Kidney epithelial cell (primary cell): ENCODE data around the gene DNER. TPM values are rescaled to one million over a fixed set of nuclear protein-coding genes. Genes with fewer than 3 reads are reported as not detected.
"Not testable (repeated sequence)": the region's sequence is repeated elsewhere in the genome, so short reads cannot be mapped to it uniquely, and the experiment has no call there.

Experiments
- DNase-seq: peaks from one replicate; pipeline ENCODE4 v3.0.0-alpha.2; 2010; ENCODE audit warnings: low read depth
- H3K27me3 ChIP-seq: 2 replicates; pipeline ENCODE4 v1.6.0; 2011; ENCODE audit warnings: low read length; ENCODE audit not compliant: control insufficient read depth, insufficient read depth
- H3K36me3 ChIP-seq: 2 replicates; pipeline ENCODE4 v1.5.1; 2011; ENCODE audit warnings: low read length; ENCODE audit not compliant: control insufficient read depth, insufficient read depth
- H3K4me3 ChIP-seq: 2 replicates; pipeline ENCODE4 v1.5.1; 2011; ENCODE audit warnings: low read depth, mild to moderate bottlenecking, control low read depth, low read length
- total RNA-seq: library from RNA; depleted of rRNA; stranded (reverse); fragments of >200 nt; gene quantifications from 2 replicates; pipeline ENCODE4 v1.2.3, GENCODE V29; 2015
- TF ChIP-seq, protein P1 (sequence below): IDR thresholded peaks from 2 replicates; pipeline ENCODE4 v1.5.1; 2011; ENCODE audit warnings: mild to moderate bottlenecking, moderate library complexity, low read length, control low read depth, inconsistent platforms; ENCODE audit not compliant: insufficient read depth, poor library complexity, severe bottlenecking

Gene DNER, protein sequence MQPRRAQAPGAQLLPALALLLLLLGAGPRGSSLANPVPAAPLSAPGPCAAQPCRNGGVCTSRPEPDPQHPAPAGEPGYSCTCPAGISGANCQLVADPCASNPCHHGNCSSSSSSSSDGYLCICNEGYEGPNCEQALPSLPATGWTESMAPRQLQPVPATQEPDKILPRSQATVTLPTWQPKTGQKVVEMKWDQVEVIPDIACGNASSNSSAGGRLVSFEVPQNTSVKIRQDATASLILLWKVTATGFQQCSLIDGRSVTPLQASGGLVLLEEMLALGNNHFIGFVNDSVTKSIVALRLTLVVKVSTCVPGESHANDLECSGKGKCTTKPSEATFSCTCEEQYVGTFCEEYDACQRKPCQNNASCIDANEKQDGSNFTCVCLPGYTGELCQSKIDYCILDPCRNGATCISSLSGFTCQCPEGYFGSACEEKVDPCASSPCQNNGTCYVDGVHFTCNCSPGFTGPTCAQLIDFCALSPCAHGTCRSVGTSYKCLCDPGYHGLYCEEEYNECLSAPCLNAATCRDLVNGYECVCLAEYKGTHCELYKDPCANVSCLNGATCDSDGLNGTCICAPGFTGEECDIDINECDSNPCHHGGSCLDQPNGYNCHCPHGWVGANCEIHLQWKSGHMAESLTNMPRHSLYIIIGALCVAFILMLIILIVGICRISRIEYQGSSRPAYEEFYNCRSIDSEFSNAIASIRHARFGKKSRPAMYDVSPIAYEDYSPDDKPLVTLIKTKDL
- total RNA-seq, result 4.4 and 5.5 TPM in 2 replicates

DNA sequence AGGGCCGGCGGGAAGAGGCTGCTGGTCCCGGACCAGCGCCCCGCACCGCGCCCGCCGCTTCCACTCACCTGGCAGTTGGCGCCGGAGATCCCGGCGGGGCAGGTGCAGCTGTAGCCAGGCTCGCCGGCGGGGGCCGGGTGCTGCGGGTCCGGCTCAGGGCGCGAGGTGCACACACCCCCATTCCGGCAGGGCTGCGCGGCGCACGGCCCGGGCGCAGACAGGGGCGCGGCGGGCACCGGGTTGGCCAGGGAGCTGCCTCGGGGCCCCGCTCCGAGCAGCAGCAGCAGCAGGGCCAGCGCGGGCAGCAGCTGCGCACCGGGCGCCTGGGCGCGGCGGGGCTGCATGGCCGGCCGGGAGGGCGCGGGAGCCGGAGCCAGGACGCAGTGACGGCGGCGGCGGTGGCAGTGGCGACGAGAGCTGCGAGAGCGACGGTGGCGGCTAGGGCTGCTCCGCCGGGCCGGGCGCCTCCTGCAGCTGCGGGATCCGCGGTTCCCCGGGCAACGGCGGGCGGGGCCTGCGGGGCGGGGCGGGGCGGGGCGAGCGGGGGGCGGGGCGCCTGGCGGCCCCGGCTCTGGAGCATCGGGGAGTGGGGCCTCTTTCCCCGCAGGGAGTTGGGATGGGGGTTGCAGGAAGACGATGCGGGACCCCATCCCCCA, at the start of gene DNER:
TSS of gene DNER (minus strand) at position 476 of the 656 bp plus-strand sequence. CDS start at position 344, 132 bp downstream.
- TF ChIP-seq, protein P1, sequence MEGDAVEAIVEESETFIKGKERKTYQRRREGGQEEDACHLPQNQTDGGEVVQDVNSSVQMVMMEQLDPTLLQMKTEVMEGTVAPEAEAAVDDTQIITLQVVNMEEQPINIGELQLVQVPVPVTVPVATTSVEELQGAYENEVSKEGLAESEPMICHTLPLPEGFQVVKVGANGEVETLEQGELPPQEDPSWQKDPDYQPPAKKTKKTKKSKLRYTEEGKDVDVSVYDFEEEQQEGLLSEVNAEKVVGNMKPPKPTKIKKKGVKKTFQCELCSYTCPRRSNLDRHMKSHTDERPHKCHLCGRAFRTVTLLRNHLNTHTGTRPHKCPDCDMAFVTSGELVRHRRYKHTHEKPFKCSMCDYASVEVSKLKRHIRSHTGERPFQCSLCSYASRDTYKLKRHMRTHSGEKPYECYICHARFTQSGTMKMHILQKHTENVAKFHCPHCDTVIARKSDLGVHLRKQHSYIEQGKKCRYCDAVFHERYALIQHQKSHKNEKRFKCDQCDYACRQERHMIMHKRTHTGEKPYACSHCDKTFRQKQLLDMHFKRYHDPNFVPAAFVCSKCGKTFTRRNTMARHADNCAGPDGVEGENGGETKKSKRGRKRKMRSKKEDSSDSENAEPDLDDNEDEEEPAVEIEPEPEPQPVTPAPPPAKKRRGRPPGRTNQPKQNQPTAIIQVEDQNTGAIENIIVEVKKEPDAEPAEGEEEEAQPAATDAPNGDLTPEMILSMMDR, result no peak
- peak within 1 kb of the TSS; percentile 23 for H3K4me3 ChIP-seq
- peaks cover 32% of the 10 kb centered on the region for H3K27me3 ChIP-seq
- no peak for DNase-seq
- no peaks in the 10 kb centered on the region for H3K36me3 ChIP-seq

DNA sequence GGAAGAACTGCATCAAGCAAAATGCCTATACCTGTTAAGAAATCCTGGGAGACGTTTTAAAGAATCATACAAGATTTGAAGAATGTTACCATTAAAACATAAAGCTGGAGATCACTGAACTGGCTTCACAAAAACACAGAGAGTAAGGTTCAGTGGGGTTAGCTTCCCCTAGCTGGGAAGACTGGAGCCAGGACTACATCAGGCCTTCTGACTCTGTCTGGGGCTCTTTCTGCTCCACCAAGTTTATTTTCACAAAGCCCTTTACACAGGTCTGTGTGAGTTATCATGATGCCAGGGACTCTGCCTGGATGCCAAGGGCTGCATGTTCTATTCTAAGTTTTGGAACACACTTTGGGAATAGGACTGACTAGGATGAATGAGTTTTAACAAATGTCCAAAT, 47.3 kb upstream of the DNER start:
- DNase-seq, result no peak
- TF ChIP-seq, protein P1, result no peak
- Histone ChIP-seq H3K36me3 (peaks cover 1% of the 10 kb centered on the region), H3K4me3 (no peak overlapping the region), H3K27me3 (no peaks in the 10 kb centered on the region)

DNA sequence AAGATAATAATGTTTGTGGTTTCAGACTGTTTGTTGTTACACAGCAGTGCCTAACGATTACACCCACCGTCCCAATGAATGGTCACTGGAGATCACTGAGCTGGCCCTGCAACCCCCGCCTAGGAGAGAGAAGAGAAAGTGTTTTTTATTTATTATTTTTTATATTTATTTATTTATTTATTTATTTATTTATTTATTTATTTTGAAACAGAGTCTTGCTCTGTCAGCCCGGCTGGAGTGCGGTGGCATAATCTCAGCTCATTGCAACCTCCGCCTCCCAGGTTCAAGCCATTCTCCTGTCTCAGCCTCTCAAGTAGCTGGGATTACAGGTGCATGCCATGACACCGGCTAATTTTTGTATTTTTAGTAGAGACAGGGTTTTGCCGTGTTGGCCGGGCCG, 43.1 kb upstream of the DNER start:
- H3K36me3 ChIP-seq, H3K27me3 ChIP-seq, H3K4me3 ChIP-seq, DNase-seq: not testable (repeated sequence)

DNA sequence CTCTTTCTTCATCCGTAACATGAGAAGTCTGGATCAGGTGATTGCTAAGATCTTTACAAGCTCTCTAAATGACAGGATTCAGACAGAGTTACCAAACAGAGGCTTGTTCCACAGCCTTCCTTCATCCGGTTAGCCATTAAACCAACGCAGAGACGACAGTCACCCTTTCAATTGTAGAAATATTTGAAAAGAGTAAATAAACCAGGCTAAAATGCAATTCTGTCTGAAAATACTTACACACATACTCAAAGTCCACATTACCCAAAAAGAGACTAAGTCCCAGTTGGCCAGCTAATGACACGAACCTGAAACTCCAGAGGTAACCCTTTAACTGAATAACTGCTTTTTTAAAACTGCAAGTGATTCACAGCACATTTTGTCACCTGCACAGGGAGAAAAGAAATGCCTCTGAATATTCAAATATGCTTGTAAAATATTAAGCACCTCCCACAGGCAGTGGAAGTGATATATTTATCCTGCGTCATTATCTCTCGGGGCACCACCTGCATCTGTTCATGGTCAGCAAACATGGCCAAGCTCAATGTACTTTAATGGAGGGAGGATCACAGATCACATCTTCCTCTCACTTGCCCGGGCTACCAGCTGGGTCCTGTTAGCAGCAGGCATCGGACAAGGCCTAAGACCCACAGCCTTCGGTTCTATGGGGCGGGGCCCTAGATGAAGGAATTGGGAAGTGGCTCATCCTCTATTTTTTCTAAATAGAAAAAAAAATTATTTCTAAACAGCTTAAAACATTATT, 38.8 kb upstream of the DNER start:
- Histone ChIP-seq H3K36me3 (no peaks in the 10 kb centered on the region), H3K27me3 (no peaks in the 10 kb centered on the region), H3K4me3 (no peak overlapping the region)
- TF ChIP-seq, protein P1, result no peak
- no peak for DNase-seq

DNA sequence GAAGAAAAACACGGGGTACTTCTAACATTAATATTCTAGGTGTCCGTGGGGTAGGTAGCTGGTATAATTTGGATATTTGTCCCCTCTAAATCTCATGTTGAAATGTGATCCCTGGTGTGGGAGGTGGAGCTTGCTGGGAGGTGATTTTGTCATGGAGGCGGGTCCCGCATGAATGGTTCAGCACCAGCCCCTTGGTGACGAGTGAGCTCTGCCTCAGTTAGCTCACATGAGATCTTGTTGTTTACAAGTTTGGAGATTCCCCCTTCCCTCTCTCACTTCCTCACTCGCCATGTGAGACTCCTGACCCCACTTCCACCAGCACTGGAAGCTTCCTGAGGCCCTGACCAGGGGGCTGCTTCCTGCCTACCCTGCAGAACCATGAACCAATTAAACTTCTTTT, 35.4 kb upstream of the DNER start:
- no peaks in the 10 kb centered on the region for H3K27me3 ChIP-seq

More for the DNA sequence above, 35.4 kb upstream of the DNER start:
- H3K4me3 ChIP-seq, result no peak overlapping the region
- no peak for DNase-seq
- no peaks in the 10 kb centered on the region for H3K36me3 ChIP-seq
- TF ChIP-seq, protein P1, result no peak
